ENCODE results near the gene SPRR2E.
"Not testable (repeated sequence)": the region's sequence is repeated elsewhere in the genome, so short reads cannot be mapped to it uniquely, and the experiment has no call there.

Gene SPRR2E

DNA sequence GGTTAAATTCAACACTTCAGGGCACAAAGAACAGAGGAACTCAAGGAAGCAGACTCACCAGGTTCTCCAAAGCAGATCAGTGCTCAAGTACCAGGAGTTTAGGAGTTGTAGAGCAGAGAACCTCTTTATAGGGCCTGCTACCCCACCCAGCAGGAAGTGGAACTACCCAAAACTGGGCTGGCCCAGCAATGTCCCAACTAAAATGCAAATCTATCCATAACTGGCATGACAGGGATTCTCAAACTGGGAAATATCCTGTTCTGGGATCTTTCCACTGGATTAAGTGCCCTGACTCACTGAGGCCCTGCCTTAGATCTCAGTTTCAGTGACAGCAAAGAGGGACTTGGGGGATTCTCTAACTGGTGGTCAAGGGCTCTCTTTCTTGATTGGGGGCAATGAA lies at the start of gene SPRR2E:
Gene SPRR2E, minus strand, starts transcription at position 101 of the 400 bp plus-strand sequence. CDS start 775 bp downstream, outside the sequence.
- DNase-seq (ENCODE audit: low read depth), result no peak

- no peak for DNase-seq (ENCODE audit: low read depth)
Measured at GRCh38 chr1:153141377-153141776, 47.1 kb upstream of the SPRR2E start.

DNA sequence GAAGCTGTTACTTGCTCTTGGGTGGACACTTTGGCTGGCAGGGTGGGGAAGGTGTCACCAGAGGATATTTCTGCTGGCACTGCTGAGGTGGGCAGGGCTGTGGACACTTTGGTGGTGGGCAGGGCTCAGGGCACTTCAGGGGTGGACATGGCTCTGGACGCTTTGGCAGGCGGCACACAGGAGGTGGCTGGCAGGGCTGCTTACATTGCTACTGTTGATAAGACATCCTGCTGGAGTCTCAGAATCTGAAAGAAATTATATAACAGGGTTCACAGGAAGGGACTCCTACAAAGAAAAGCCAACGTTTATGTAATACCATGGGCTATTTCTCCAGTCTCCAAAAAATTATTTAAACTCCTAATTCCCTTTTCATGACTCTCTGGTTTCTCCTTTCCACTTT lies 46.2 kb upstream of the SPRR2E start:
- DNase-seq (ENCODE audit: low read depth), result no peak

GRCh38 chr1:153133743-153134142 lies 39.4 kb upstream of the SPRR2E start:
- no peak for DNase-seq (ENCODE audit: low read depth)

DNA sequence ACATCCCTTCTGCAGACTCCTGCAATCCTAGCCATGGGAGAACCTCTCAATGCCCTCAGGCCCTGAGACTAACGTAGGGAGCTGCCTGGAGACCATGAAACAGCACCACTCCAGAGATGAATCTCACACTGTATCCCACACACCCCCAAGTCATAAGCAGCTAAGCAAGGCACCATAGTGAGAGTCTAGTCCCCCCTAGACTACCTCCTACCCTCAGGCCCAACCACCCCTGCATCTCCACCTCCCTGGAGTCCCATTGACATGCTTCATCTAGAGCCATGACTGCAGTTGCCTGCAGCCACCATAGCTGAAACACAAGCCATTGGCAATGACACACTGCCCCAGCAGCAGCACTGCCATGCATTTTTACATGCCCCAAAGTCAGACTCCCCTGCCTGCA lies 38.9 kb upstream of the SPRR2E start:
- no peak for DNase-seq (ENCODE audit: low read depth)

DNA sequence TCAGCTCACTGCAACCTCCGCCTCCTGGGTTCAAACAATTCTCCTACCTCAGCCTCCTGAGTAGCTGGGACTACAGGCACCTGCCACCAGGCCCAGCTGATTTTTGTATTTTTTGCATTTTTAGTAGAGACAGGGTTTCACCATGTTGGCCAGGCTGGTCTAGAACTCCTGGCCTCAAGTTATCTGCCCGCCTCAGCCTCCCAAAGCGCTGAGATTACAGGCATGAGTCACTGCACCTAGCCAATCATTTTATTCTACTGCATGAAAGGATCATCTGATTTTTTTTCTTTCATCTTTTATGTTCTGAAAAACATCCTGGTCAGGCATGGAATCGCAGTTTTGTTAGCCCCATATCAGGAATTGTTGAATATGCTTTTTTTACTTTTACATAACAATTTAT lies 34.4 kb upstream of the SPRR2E start:
- not testable (repeated sequence) for DNase-seq (ENCODE audit: low read depth)

GRCh38 chr1:153127296-153127695 lies 33.0 kb upstream of the SPRR2E start:
- no peak for DNase-seq (ENCODE audit: low read depth)

DNA sequence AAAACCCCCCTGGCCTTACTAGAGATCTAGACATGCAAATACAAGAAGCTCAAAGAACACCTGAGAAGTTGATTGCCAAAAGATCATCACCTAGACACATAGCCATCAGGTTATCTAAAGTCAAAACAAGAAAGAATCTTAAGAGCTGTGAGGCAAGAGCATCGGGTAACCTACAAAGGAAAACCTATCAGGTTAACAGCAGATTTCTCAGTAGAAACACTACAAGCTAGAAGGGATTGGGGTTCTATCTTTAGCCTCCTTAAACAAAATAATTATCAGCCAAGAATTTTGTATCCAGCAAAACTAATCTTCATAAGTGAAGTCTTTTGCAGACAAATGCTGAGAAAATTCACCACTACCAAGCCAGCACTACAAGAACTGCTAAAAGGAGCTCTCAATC lies 31.2 kb upstream of the SPRR2E start:
- no peak for DNase-seq (ENCODE audit: low read depth)

DNA sequence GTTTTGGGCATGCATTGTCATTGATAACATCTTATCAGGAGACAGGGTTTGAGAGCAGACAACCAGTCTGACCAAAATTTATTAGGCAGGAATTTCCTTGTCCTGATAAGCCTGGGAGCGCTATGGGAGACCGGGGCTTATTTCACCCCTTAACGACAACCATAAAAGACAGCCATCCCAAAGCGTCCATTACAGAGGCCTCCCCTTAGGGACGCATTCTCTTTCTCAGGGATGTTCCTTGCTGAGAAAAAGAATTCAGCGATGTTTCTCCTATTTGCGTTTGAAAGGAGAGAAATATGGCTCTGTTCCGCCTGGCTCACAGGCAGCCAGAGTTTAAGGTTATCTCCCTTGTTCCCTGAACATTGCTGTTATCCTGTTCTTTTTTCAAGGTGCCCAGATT lies 29.5 kb upstream of the SPRR2E start:
- DNase-seq (ENCODE audit: low read depth), result not testable (repeated sequence)

GRCh38 chr1:153122831-153123421 lies 28.6 kb upstream of the SPRR2E start:
- DNase-seq (ENCODE audit: low read depth), result no peak

GRCh38 chr1:153120945-153121344 lies 26.6 kb upstream of the SPRR2E start:
- no peak for DNase-seq (ENCODE audit: low read depth)

DNA sequence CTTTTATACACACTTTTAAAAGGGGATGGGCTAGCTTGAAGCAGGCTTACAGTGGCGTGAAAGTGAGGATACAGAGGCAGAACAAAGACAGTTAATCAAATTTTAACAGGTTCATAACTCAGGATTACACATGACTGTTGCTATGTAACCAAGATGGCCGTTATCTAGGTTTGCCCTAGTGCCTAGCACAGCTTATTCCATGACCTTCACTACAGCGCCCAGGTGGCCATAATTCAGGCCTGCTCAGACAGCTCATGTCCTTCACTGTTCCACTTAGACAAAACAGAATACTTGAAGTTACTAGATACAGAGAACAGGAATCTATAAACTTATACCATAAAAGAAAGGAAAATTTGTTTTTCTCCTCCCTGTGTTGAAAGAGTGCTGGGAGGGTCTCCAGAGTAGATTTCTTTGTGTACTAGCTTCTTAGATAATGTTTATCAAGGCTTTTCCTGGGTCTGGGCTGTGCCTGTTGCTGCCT lies 25.2 kb upstream of the SPRR2E start:
- DNase-seq (ENCODE audit: low read depth), result no peak

GRCh38 chr1:153115264-153115663 lies 20.9 kb upstream of the SPRR2E start:
- not testable (repeated sequence) for DNase-seq (ENCODE audit: low read depth)

- no peak for DNase-seq (ENCODE audit: low read depth)
Measured at GRCh38 chr1:153113416-153113815, 19.1 kb upstream of the SPRR2E start, which contains the start of gene SPRR2F. Gene SPRR2F, minus strand, starts transcription at chr1:153113516. Its CDS starts 783 bp downstream, at chr1:153112733.

- DNase-seq (ENCODE audit: low read depth), result not testable (repeated sequence)
Measured at GRCh38 chr1:153112454-153112853, 18.1 kb upstream of the SPRR2E start.

GRCh38 chr1:153100245-153100644 lies 5.9 kb upstream of the SPRR2E start:
- DNase-seq (ENCODE audit: low read depth), result no peak

DNA sequence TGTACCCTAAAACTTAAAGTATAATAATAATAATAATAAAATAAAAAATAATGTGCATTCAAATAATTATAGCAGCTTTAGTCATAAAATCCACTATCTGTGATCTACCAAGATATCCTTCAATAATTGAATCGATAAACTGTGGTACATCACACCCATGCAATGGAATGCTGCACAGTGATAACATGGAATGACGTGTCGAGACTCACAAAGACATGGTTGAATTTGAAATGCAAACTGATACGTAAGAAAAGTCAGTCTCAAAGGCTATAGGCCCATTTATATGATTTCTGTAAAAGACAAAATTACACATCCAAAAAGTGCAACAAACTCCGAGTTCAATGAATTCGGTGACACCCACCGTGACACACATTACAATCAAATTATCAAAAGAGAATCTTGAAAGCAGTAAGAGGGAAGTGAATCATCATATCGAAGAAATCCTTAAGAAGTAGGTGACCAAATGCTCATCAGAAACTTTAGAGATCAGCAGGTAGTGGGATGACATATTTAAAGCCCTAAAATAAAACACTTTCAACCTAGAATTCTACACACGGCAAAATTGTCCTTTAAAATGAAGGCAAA lies 5.2 kb upstream of the SPRR2E start:
- no peak for DNase-seq (ENCODE audit: low read depth)

DNA sequence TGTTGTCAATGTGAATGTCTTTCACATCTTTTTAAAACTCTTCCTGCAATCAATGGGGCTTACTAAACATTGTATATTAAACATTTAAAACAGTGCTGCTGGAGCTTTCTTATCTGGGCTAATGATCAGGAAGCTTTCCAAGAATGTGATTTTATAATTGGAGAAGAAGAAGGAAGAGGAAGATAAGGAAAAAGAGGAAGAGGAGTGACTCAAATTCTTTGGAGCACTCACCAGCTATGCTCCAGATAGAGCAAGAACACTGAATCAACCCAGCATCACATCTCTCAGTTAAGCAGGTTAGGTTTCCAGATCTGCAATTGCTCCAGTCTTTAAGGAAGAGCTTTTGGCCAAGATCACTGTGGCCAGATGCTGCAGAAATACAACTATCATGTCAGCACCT lies 1.4 kb upstream of the SPRR2E start:
- DNase-seq (ENCODE audit: low read depth), result no peak

DNA sequence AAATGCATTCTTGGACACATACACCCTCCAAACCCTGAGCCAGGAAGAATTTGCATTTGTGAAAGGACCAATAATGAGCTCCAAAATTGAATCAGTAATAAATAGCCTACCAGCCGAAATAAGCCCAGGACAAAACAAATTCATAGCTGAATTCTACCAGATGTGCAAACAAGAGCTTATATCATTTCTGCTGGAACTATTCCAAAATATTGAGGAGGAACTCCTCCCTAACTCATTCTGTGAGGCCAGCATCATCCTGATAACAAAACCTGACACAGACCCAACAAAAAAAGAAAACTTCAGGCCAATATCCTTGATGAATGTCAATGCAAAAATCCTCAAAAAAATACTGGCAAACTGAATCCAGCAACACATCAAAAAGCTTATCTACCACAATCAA lies 6.7 kb downstream of the SPRR2E start:
- no peak for DNase-seq (ENCODE audit: low read depth)

GRCh38 chr1:153081736-153082135 lies 12.6 kb downstream of the SPRR2E start:
- DNase-seq (ENCODE audit: low read depth), result no peak

- DNase-seq (ENCODE audit: low read depth), result no peak
Measured at GRCh38 chr1:153072806-153073726, 21.3 kb downstream of the SPRR2E start.

GRCh38 chr1:153071511-153071910 lies 22.8 kb downstream of the SPRR2E start, which contains the start of gene SPRR2B:
Gene SPRR2B, minus strand, starts transcription at chr1:153071611. Its CDS starts 772 bp downstream, at chr1:153070839.
- no peak for DNase-seq (ENCODE audit: low read depth)

GRCh38 chr1:153070243-153070642 lies 24.1 kb downstream of the SPRR2E start:
- DNase-seq (ENCODE audit: low read depth), result no peak
